ENCODE results near the gene SLC29A4.

The SLC29A4 gene

DNA sequence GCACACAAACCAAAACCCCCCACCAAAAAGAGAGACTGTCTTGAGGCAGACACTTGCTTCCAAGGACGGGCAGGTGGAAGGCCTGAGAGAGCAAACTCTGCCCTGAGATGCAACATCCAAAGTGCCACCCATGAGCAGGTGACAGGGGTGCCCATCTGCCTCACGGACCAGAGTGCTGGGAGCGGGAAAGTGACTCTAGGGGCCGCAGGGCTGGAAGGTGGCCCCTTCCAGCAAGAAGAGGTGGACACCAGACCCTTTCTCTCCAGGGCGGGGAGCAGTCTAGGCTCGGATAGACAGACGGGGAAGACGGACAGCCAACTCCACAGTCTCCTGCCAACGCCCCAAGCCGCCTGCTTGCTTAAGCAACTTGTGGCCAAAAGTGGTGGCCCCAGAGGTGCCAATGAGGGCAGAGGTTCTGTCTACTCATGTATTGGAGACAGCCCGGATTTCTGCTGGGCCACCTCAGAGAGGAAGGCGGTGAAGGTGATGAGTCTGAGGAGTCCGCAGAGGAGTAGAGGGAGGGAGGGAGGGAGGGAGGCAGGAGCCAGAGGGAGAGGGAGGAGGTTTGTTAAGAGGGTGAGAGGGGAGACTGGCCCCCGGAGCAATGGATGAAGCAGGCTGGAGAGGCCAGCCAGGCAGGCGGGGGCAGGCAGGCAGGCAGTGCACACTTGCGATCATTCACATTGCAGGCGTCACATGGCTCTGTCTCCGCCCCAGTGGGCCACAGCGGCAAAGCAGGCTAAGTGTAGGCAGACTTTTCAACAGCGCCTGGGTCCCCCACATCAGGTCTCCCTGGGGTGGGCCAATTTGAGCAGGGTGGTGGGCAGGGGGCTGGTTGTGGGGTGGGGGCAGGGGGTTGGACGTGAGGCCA, 65.6 kb downstream of the SLC29A4 start:
- DNase-seq: no peak
- no peaks in the 10 kb centered on the region for H3K27me3 ChIP-seq
- intact Hi-C loops (cut with DNase I; ENCODE audit: low total_unique reads): no loop called here
- peak overlapping the region in 1 of 2 donors; percentile 12 for H3K27ac ChIP-seq
- H3K4me3 ChIP-seq: no peak overlapping the region
- H3K9me3 ChIP-seq: peaks cover 0 to 6% (median 2%) of the 10 kb centered on the region in 3 donors
- peaks cover 55 to 99% (median 82%) of the 10 kb centered on the region in 3 donors for H3K36me3 ChIP-seq
- peaks cover 0 to 35% (median 16%) of the 10 kb centered on the region in 4 donors for H3K4me1 ChIP-seq
- TF ChIP-seq, protein P1, sequence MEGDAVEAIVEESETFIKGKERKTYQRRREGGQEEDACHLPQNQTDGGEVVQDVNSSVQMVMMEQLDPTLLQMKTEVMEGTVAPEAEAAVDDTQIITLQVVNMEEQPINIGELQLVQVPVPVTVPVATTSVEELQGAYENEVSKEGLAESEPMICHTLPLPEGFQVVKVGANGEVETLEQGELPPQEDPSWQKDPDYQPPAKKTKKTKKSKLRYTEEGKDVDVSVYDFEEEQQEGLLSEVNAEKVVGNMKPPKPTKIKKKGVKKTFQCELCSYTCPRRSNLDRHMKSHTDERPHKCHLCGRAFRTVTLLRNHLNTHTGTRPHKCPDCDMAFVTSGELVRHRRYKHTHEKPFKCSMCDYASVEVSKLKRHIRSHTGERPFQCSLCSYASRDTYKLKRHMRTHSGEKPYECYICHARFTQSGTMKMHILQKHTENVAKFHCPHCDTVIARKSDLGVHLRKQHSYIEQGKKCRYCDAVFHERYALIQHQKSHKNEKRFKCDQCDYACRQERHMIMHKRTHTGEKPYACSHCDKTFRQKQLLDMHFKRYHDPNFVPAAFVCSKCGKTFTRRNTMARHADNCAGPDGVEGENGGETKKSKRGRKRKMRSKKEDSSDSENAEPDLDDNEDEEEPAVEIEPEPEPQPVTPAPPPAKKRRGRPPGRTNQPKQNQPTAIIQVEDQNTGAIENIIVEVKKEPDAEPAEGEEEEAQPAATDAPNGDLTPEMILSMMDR (IDR thresholded peaks at IDR 0.05): no peak

DNA sequence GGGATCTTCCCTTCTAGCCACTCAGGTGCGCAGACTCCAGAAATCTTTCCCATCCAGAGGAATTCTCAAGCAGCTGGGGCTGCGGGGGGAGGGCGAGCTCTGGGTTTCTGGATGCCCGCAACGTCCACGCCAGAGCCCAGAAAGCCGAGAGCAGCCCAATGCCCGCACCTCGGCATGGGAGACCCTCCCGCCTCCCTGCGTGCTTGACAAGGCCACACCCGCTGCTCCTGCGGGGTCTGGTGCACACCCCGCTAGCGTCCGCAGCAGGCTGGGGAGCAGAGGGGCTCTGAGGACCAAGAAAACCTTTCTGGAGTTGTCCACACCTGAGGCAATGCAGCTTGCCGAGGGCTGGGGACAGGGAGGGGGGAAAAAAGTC, 66.2 kb downstream of the SLC29A4 start:
- H3K9me3 ChIP-seq: peaks cover 0 to 3% (median 0%) of the 10 kb centered on the region in 3 donors
- intact Hi-C loops (cut with DNase I; ENCODE audit: low total_unique reads): no loop called here
- no peak overlapping the region for H3K27ac ChIP-seq
- H3K36me3 ChIP-seq: peaks cover 49 to 95% (median 76%) of the 10 kb centered on the region in 3 donors
- DNase-seq: no peak
- TF ChIP-seq, protein P1 (IDR thresholded peaks at IDR 0.05): no peak
- no peaks in the 10 kb centered on the region for H3K27me3 ChIP-seq
- no peak overlapping the region for H3K4me3 ChIP-seq
- H3K4me1 ChIP-seq: peaks cover 0 to 41% (median 19%) of the 10 kb centered on the region in 4 donors

DNA sequence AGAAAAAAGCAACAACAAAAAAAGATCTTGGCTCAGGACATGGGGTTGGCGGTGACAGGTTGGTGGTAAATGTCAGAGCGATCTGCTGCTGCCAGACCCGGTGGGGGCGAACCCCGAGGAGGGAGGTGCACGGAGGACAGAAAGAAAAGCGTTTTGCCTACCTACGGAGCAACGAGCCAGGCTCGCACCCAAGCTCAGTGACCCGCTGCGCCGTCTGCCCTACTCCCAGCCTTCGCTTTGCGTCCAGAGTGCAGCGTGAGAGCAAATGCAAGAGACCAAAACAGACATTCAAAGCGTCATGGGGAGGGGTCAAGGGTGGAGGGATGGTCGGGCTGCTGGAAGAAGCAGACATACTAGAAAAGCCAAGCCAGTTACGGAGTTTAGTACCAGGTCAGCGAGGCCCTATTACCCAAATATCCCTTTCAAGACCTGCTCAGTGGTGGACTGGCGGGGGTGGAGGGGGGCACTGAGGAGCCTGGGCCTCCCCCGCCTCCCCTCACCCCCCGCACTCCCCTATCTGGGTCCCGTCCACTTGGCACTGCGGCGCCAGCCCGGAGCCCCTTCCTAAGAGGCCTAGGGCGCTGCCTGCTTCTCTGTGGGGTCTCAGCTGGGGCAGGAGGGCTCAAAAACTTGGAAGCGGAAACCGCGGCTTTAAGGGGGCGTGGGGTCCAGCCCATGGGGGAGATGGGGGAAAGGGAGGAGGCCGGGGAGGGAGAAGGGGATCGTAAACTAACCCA, 66.9 kb downstream of the SLC29A4 start:
- intact Hi-C loops (cut with DNase I; ENCODE audit: low total_unique reads): no loop called here
- no peaks in the 10 kb centered on the region for H3K27me3 ChIP-seq
- TF ChIP-seq, protein P1 (IDR thresholded peaks at IDR 0.05): no peak
- no peak overlapping the region for H3K4me3 ChIP-seq
- no peak overlapping the region for H3K27ac ChIP-seq
- DNase-seq: no peak
- H3K9me3 ChIP-seq: no peaks in the 10 kb centered on the region
- H3K36me3 ChIP-seq: peaks cover 43 to 89% (median 70%) of the 10 kb centered on the region in 3 donors
- H3K4me1 ChIP-seq: peaks cover 0 to 47% (median 23%) of the 10 kb centered on the region in 4 donors

DNA sequence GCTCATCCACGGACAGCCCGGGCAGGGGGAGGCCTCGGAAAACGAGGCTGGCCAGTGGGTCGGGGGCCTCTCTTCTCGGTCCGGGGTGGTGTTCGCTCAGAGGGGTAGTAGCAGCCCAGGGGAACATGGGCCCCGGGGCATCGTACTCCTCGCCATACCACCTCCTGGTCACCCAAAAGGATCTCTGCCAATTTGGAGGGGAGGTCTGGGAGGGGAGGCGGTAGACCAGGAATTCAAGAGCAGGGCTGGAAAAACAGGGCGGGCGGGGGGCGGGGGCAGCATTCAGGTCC, 67.4 kb downstream of the SLC29A4 start:
- Histone ChIP-seq H3K27ac (no peak overlapping the region), H3K27me3 (no peaks in the 10 kb centered on the region), H3K36me3 (peaks cover 39 to 87% (median 66%) of the 10 kb centered on the region in 3 donors), H3K9me3 (no peaks in the 10 kb centered on the region), H3K4me1 (peaks cover 0 to 52% (median 28%) of the 10 kb centered on the region in 4 donors), H3K4me3 (no peak overlapping the region)
- TF ChIP-seq, protein P1 (IDR thresholded peaks at IDR 0.05): no peak
- intact Hi-C loops (cut with DNase I; ENCODE audit: low total_unique reads): no loop called here
- no peak for DNase-seq

DNA sequence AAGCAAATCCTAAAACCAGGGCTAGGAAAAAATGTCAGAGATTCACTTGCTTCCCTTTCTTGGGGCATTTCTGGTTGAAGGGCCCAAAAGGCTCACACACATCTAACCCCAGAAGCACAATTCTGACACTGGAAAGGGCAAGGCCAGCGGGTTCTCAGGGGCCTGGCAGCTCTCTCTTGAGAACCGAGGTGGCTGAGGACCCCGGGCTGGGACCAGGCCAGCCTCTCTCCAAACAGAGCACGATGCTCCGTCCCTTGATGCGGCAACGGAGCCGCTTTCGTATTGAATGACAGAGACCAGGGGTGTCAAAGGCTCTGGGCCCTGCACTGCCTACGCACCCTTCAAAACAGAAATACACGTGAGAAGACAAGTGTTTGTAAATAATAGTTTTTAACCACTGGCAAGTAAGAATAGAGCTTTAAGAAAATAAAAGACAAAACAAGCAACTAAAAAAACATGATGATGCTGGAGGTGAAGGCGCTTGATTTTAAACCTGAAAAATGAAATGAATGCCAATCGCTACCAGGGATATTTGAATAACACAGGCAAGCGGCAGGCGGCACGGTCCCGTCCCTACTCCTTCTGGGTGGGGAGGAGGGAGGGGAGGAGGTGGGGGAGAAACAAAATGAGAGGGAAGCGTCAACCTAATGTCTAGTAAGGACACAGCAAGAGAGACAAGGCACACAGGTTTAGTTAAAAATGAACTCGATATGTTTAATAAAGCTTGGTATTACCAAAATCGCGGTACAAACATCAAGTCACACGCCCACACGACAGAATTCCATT, 68.0 kb downstream of the SLC29A4 start:
- Histone ChIP-seq H3K27ac (no peak overlapping the region), H3K27me3 (no peaks in the 10 kb centered on the region), H3K4me1 (peaks cover 0 to 59% (median 32%) of the 10 kb centered on the region in 4 donors), H3K4me3 (no peak overlapping the region), H3K36me3 (peaks cover 39 to 87% (median 66%) of the 10 kb centered on the region in 3 donors), H3K9me3 (no peaks in the 10 kb centered on the region)
- DNase-seq: no peak
- TF ChIP-seq, protein P1 (IDR thresholded peaks at IDR 0.05): no peak
- intact Hi-C loops (cut with DNase I; ENCODE audit: low total_unique reads): no loop called here
